CD4-positive, alpha-beta T cell treated with Interleukin-17A for 4 hours (primary cell): ENCODE measurements around the gene APOA5.
"Not testable (repeated sequence)": the region's sequence is repeated elsewhere in the genome, so short reads cannot be mapped to it uniquely, and the experiment has no call there.

Source experiments
- DNase-seq: peaks from one replicate; pipeline ENCODE4 v3.0.0-alpha.2; 2020; ENCODE audit warnings: mixed read lengths

The APOA5 gene

DNA sequence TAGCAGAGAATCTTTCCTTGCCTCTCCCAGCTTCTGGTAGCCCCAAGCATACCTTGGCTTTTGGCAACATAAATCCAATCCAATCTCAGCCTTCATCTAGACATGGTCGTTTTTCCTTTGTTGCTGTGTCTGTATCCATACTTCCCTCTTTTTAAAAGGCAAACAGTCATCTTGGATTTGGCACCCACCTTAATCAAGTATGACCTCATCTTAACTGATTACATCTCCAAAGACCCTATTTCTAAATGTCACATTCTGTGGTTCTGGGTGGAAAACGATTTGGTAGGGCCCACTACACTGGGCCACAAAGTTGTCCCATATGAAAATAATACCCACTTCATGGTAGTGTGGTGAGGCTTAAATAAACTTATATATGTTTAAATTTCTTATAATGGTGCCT is 19.7 kb downstream of the APOA5 start:
- no peak for DNase-seq

DNA sequence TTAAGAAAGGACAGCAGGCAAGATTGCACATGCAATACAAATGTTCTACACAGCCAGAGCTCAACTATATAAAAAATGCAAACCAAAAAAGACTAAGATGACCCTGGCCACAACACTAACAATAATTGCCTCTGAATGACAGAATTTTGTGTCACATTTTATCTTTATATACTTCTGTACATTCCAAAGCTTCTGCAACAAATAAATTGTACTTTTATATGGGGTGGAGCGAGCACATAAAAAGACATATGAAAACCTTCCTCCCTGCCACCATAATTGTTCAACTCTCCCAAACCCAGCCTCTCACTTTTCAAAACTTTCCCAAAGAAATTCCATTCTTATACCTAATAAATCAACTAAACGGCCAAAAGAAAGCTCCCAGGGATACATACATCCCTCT is 29.5 kb downstream of the APOA5 start:
- DNase-seq = no peak

DNA sequence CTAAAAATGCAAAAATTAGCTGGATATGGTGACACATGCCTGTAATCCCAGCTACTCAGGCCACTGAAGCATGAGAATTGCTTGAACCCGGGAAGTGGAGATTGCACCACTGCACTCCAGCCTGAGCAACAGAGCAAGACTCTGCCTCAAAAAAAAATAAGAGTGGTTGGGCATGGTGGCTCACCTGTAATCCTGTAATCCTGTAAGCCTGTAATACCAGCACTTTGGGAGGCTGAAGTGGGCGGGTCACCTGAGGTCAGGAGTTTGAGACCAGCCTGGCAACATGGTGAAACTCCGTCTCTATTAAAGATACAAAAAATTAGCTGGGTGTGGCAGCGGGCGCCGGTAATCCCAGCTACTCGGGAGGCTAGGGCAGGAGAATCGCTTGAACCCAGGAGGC is 35.6 kb downstream of the APOA5 start:
- DNase-seq = not testable (repeated sequence)

DNA sequence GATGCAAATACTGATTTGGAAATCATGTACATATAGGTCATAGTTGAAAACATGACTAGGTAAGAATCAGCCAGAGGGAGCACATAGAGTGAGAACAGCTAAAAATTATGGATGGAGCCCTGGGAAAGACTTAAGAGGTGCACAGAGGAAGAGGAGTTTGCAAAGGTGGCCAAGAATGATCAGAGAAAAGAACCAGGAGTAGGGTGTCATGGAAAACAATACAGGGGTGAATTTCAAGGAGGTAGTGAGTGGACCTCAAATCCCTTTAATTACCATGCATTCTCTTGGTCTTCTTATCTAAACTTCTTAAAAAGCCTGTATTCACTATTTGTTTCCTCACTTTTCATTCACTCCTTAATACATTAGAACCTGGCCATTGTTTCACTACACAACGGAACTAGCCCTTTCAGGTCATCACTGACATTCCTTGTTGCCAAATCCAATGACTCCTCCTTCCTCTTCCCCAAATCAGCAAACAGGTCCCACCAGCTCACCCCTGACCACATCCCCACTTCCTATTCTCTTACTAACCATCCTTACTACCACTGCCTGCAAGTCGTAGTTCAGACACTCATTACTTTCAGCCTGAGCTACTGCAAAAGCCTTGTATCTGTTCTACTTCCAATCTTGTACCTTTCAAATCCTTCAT is 41.5 kb downstream of the APOA5 start:
- DNase-seq = no peak

DNA sequence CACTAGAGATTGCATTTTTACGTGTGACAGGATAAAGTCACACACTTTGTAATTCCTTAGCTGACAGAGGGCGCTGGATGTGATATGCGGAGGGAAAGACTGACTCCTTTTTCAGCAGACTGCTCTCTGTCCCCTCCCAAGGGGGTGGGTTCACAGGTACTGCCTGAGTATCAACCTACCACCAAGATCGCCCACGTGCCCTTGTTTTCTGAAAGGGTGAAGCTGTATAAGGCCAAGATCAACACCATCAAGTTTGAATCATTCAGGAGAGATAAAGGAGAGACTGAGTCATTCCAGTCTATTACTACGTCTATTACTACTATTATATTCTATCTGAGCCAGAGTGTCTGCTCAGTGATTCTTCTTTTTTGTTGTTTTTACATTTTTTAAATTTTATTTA is 49.6 kb downstream of the APOA5 start:
- no peak for DNase-seq

DNA sequence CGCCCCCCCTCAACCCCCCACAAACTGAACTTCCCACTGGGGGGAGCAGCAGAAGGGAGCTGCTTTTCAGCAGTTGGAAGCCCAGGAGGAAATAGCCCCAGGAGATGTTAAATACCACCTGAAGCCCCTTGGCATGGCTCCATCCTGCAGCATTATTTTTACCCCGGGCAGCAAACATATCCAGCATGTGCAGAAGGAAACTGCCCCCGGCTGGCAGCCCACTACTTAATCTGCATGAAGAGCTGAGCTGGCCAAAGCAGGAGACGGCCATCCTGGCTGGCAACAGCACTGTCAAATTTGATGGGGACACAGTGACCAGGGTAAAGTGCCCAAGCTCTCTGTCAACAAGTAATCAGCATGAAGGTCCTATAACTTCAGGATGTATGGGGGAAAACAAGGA is 50.9 kb downstream of the APOA5 start:
- DNase-seq = no peak
